IPS-NIHi11 (cell line): ENCODE results near the gene EMX2.

ENCODE experiments used
- DNase-seq: peaks from one replicate; pipeline ENCODE4 v3.0.0; 2012; ENCODE audit warnings: mixed read lengths, low spot score

Gene EMX2

GRCh38 chr10:117532003-117532385 lies 10.6 kb upstream of the EMX2 start:
- DNase-seq = no peak

GRCh38 chr10:117532451-117533107 lies 10.0 kb upstream of the EMX2 start:
- no peak for DNase-seq

GRCh38 chr10:117533507-117534281 lies 8.9 kb upstream of the EMX2 start:
- DNase-seq = no peak

GRCh38 chr10:117534321-117535297 lies 7.9 kb upstream of the EMX2 start:
- no peak for DNase-seq

GRCh38 chr10:117535298-117536071 lies 7.1 kb upstream of the EMX2 start:
- DNase-seq = no peak

GRCh38 chr10:117536072-117536865 lies 6.3 kb upstream of the EMX2 start:
- no peak for DNase-seq

GRCh38 chr10:117536866-117537435 lies 5.6 kb upstream of the EMX2 start:
- no peak for DNase-seq

- peak; percentile 76 for DNase-seq
These were observed 5.1 kb upstream of the EMX2 start for GRCh38 chr10:117537436-117537903.

GRCh38 chr10:117537904-117538524 lies 4.5 kb upstream of the EMX2 start:
- no peak for DNase-seq

GRCh38 chr10:117539361-117539773 lies 3.2 kb upstream of the EMX2 start:
- no peak for DNase-seq

GRCh38 chr10:117539903-117540639 lies 2.5 kb upstream of the EMX2 start:
- DNase-seq = no peak

GRCh38 chr10:117540640-117541404 lies 1.7 kb upstream of the EMX2 start:
- DNase-seq = no peak

GRCh38 chr10:117541405-117541908 lies 1.1 kb upstream of the EMX2 start:
- peak; percentile 60 for DNase-seq

GRCh38 chr10:117541909-117542705 lies 439 bp upstream of the EMX2 start:
- DNase-seq = peak; percentile 87

GRCh38 chr10:117543225-117544003 lies 868 bp downstream of the EMX2 start:
- no peak for DNase-seq

GRCh38 chr10:117544004-117544701 lies 1.6 kb downstream of the EMX2 start:
- no peak for DNase-seq
